NB4 (cell line): ENCODE results near the gene OVAAL.

Source experiments
- CTCF ChIP-seq: IDR thresholded peaks from one replicate; pipeline ENCODE4 v1.5.1; 2012; ENCODE audit warnings: low read depth, low read length
- MAX ChIP-seq: IDR thresholded peaks from 2 replicates; pipeline ENCODE4 v1.6.1; 2011; ENCODE audit warnings: low read depth, low read length
- MYC ChIP-seq: IDR thresholded peaks from 2 replicates; pipeline ENCODE4 v1.6.1; 2011; ENCODE audit warnings: low read depth, low read length
- POLR2A ChIP-seq: IDR thresholded peaks from 2 replicates; pipeline ENCODE4 v1.6.1; 2011; ENCODE audit warnings: mild to moderate bottlenecking; ENCODE audit not compliant: insufficient read length; ENCODE audit errors: extremely low read depth

- TF ChIP-seq CTCF, result no peak
- no peak for TF ChIP-seq POLR2A
- TF ChIP-seq MAX, result no peak
- TF ChIP-seq MYC, result no peak
Observed at GRCh38 chr1:180542113-180542837, 16.5 kb upstream of the OVAAL start.
